ENCODE data around the gene LAMP1. TPM values are rescaled to one million over a fixed set of nuclear protein-coding genes. Genes with fewer than 3 reads are reported as not detected.

Gene LAMP1
- total RNA-seq, 2 experiments from 2014 or later: 33.5 to 33.7 TPM

DNA sequence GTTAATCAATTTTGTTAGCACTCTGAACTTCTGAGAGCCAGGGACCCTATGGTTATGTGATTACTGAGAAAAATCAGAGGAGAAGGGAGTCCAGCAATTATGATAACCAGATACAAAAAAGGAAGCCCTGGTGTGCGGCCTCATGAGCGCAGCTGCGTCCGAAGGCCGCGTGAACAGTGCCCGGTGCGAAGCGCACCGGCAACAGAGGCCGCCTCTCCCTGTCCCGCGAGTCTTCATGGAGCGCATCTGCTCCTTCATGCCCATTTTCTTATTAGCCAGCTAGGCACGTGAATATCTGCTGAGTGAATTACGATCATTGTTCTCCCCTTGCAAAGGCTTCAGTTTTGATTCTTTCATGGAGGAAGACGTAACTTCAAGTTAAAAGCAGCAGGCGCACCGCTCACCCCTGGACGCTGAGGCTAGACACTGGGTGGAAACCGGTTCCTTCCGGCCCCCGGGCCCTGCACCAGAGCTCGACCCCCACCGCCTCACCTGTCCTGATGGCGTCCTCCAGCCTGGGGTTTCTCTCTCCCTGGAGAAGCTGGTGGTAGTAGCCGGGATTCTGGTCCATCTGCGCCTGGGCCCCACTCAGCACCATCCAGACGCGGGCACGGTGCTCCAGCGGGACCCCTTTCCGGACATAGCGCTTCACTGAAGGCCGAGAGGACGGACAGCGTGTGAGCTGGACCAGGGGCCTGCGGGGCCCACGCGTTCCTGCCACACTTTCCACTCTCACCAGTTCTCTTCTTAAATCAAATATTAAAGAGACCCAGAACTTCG lies 58.0 kb downstream of the LAMP1 start:
- Mint-ChIP-seq H3K4me3 (no peak overlapping the region), H3K9me3 (no peaks in the 10 kb centered on the region), H3K4me1 (ENCODE audit: low read depth) (no peaks in the 10 kb centered on the region), H3K27ac (no peak overlapping the region), H3K36me3 (ENCODE audit: low read depth) (no peaks in the 10 kb centered on the region), H3K27me3 (ENCODE audit: low read depth) (peaks cover 2% of the 10 kb centered on the region)
- intact Hi-C loops (cut with micrococcal nuclease): no loop called here
- CTCF ChIA-PET: no interaction called here
- no peak for DNase-seq

DNA sequence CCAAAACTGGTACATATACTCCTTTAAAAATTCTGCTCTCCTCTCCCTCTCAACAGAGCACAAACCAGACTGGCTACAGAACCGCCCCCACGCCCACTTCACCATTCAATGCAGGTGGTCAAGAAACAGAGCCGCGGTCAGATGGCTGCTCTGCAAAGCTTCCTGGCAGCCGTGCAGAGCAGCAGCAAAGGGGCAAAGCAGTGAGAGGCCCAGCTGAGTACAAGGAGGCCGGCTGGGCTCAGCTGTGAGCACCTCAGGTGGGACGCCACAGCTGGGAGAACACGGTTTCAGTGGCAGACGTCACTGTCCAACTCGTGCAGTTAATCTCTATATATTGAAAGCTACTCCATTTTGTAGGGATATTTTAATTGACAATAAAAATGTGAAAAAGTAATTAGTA lies 58.6 kb downstream of the LAMP1 start:
- no peak for DNase-seq
- Mint-ChIP-seq H3K27ac (no peak overlapping the region), H3K27me3 (ENCODE audit: low read depth) (peaks cover 2% of the 10 kb centered on the region), H3K4me1 (ENCODE audit: low read depth) (no peaks in the 10 kb centered on the region), H3K4me3 (no peak overlapping the region), H3K36me3 (ENCODE audit: low read depth) (no peaks in the 10 kb centered on the region), H3K9me3 (no peaks in the 10 kb centered on the region)
- CTCF ChIA-PET: no interaction called here
- intact Hi-C loops (cut with micrococcal nuclease): no loop called here

DNA sequence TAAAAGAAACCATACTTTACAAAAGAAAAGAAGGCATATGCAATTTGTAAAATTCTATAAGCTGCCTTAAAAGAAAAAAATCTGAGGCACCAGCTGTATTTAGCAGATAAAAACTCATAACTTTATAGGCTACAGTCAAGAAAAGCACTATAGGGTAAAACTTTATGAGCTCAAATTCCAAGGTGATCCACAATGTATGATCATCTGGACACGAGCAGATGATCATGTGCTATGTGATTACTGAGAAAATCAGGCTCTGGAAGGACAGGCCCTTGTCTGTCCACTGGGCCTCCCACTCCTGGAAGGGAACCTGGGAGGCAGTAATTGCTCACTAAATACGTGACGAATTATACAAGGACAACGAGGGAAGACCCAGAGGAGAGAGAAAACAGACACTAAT lies 59.6 kb downstream of the LAMP1 start:
- CTCF ChIA-PET: no interaction called here
- Mint-ChIP-seq H3K27me3 (ENCODE audit: low read depth) (peaks cover 2% of the 10 kb centered on the region), H3K27ac (no peak overlapping the region), H3K4me3 (no peak overlapping the region), H3K9me3 (no peaks in the 10 kb centered on the region), H3K36me3 (ENCODE audit: low read depth) (no peaks in the 10 kb centered on the region), H3K4me1 (ENCODE audit: low read depth) (no peaks in the 10 kb centered on the region)
- intact Hi-C loops (cut with micrococcal nuclease): no loop called here
- no peak for DNase-seq

DNA sequence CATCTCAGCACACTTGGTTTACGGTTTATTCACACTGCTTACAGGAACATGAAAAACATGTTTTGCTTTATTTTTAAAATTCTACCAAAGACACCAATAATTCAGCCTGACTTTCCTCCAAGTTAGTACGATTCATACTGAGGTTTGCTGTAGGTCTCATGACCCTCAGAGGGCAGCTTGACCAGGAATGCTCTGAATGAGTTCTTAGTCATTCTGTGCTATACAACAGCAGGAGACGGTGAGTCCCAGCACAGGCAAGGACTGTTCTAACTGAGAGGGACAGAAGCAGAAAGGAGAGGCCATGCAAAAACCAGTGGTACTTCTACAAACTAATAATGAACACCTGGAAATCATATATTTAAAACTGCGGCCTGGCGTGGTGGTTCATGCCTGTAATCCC lies 60.5 kb downstream of the LAMP1 start:
- no peaks in the 10 kb centered on the region for H3K4me1 Mint-ChIP-seq (ENCODE audit: low read depth)

DNA sequence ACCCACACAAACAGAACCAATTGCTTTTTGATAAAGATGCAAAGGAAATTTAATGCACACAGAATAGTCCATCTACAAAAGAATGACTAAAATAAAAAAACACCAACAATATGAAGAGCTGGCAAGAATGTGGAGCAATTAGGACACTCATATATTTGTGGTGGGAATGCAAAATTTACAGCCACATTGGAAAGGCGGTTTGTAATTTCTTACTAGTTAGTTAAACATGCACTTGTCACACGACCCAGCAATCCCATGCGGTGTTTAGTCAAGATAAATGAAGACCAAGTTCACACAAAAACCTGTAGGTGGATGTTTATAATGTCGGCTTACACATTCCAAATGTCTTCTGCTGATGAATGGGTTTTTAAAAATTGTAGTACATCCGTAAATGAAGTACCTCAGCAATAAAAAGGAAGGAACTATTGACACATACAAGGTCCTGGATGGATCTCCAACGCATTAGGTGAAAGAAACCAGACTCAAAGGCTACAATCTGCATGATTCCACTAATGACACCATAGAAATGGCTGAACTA lies 61.7 kb downstream of the LAMP1 start:
- Mint-ChIP-seq H3K27me3 (ENCODE audit: low read depth) (peaks cover 4% of the 10 kb centered on the region), H3K4me3 (no peak overlapping the region), H3K27ac (no peak overlapping the region), H3K36me3 (ENCODE audit: low read depth) (no peaks in the 10 kb centered on the region), H3K9me3 (no peaks in the 10 kb centered on the region), H3K4me1 (ENCODE audit: low read depth) (peaks cover 2% of the 10 kb centered on the region)
- intact Hi-C loops (cut with micrococcal nuclease): no loop called here
- DNase-seq: no peak
- CTCF ChIA-PET: no interaction called here

More for the DNA sequence above, 60.5 kb downstream of the LAMP1 start:
- Mint-ChIP-seq H3K27me3 (ENCODE audit: low read depth) (peaks cover 3% of the 10 kb centered on the region), H3K27ac (no peak overlapping the region), H3K9me3 (no peaks in the 10 kb centered on the region), H3K4me3 (no peak overlapping the region), H3K36me3 (ENCODE audit: low read depth) (no peaks in the 10 kb centered on the region)
- no peak for DNase-seq
- CTCF ChIA-PET: no interaction called here
- intact Hi-C loops (cut with micrococcal nuclease): no loop called here

DNA sequence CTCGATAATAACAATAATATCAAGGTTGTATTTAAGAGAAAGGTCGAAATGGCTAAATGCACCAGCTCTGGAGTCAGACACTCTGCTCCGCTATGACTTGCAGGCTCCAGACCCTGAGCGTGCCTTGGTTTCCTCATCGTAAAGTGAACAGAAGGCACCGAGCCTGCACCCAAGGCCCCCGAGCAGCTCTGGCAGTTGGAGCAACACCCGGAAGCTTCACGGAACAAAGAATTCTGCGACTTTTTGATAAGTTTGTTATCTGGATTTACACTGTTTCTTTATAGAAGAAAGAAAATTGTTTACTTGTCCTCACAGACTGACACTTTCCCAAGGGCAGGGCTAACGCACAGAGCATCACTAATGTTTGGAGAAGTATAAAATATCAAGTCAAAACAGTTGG lies 62.5 kb downstream of the LAMP1 start:
- H3K9me3 Mint-ChIP-seq: no peaks in the 10 kb centered on the region
- H3K4me1 Mint-ChIP-seq (ENCODE audit: low read depth): peaks cover 2% of the 10 kb centered on the region
- CTCF ChIA-PET: no interaction called here
- H3K4me3 Mint-ChIP-seq: no peak overlapping the region
- H3K27me3 Mint-ChIP-seq (ENCODE audit: low read depth): peaks cover 4% of the 10 kb centered on the region
- H3K27ac Mint-ChIP-seq: no peak overlapping the region
- intact Hi-C loops (cut with micrococcal nuclease): no loop called here
- DNase-seq: no peak
- H3K36me3 Mint-ChIP-seq (ENCODE audit: low read depth): no peaks in the 10 kb centered on the region

DNA sequence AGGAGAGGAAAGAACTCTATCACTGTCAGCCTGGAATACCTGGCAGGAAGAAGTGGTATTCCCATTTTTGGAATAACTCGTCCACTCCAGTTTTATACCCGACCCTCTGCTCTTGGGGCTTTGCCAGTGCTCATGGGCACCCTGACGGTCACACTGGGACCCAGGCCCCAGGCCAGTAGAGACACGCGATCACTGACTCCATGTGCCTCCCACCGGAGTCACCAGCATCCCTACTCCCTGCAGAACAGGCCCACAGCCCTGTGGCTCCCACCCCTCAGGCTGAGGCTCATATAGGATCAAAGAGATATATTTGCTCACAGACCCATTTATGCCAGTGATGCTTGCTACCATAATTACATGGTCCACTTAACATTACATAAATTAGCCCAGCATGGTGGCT lies 63.4 kb downstream of the LAMP1 start:
- Mint-ChIP-seq H3K27me3 (ENCODE audit: low read depth) (peaks cover 7% of the 10 kb centered on the region), H3K4me1 (ENCODE audit: low read depth) (peaks cover 2% of the 10 kb centered on the region), H3K9me3 (no peaks in the 10 kb centered on the region), H3K4me3 (no peak overlapping the region), H3K27ac (no peak overlapping the region), H3K36me3 (ENCODE audit: low read depth) (no peaks in the 10 kb centered on the region)
- CTCF ChIA-PET: no interaction called here
- no peak for DNase-seq
- intact Hi-C loops (cut with micrococcal nuclease): no loop called here

DNA sequence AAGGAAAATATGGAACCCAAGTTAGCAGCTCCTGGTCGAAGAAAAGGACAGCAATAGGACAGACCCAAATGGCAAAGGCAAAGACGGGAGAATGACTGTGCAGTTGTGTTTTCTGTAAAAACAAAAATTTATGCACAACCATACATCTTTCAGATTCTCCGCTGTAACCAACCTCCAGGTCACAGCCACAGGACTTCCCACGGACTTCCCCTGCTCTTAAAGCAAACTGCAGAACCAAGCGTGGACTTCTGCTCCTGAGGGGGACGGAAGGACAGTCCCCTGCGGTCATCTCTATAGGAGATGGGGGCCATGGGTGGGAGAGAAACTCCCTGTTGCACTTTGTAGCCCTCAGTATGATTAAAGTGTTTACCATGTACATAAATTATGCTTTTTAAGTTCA lies 64.4 kb downstream of the LAMP1 start:
- no peak for DNase-seq
- no peak overlapping the region for H3K4me3 Mint-ChIP-seq
- H3K27me3 Mint-ChIP-seq (ENCODE audit: low read depth): peaks cover 10% of the 10 kb centered on the region
- intact Hi-C loops (cut with micrococcal nuclease): no loop called here
- CTCF ChIA-PET: no interaction called here
- peaks cover 2% of the 10 kb centered on the region for H3K4me1 Mint-ChIP-seq (ENCODE audit: low read depth)
- no peak overlapping the region for H3K27ac Mint-ChIP-seq
- no peaks in the 10 kb centered on the region for H3K36me3 Mint-ChIP-seq (ENCODE audit: low read depth)
- H3K9me3 Mint-ChIP-seq: no peaks in the 10 kb centered on the region

DNA sequence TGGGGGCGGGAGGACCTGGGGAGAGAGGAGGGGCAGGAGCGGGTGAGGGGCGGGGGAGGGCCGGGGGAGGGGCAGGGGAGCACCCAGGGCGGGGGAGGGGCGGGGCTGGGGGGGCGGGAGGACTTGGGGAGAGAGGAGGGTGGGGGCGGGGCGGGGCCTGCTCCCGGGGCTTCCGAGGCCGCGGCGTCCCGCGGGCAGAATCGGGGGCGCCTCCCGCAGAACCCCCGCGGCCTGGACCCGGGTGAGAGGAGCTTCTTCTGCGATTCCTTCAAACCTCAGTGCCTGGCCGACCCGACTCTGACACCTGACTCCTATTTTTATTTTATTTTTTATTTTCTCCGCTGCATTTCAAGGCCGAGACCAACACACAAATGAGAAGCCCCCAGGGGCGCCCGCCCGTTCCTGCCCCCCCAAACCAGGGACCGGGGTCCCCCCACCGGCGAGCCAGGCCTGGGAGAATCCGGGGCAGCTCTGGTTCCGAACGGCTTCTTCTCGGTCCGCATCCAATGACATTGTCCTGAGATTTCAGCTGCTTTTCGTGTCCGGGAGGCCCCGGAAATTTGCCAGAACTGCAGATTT lies 67.4 kb downstream of the LAMP1 start:
- peak overlapping the region; percentile 21 for H3K4me3 Mint-ChIP-seq
- CTCF ChIA-PET: no interaction called here
- intact Hi-C loops (cut with micrococcal nuclease): no loop called here
- H3K27ac Mint-ChIP-seq: no peak overlapping the region
- H3K27me3 Mint-ChIP-seq (ENCODE audit: low read depth): peaks cover 10% of the 10 kb centered on the region
- H3K9me3 Mint-ChIP-seq: no peaks in the 10 kb centered on the region
- H3K36me3 Mint-ChIP-seq (ENCODE audit: low read depth): no peaks in the 10 kb centered on the region
- H3K4me1 Mint-ChIP-seq (ENCODE audit: low read depth): peaks cover 2% of the 10 kb centered on the region
- DNase-seq: peak; percentile 8

DNA sequence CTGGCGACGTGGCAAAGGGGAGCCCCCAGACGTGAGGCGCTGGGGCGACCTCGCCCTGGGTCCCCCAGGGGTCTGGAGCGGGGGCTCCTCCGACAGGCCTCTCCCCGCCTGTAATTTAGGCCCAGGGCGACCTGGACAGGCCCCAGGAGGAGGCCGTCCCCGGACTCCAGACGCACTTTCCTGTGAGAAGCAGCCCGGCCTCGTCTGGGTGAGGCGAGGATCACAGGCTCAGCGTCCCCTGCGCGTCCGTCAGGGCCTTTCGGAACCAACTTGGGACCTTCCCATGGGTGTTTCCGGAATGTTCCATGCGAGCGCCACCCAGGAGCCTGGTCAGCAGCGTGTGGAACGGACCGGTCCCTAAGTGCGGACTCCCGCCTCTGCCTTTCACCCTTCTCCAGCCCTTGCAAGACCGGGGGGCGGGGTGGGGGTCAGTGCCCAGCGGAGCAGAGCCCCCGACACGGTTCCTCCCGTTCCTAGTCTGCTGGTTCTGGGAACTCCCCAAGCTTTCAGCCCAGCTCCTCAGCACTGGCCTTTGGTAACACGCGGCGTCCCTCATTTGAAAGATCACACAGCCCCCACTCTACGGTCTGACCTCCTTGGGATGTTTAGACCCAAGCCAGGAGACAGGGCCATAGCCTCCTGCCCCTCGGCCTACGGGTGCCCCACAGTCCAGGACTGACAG lies 68.0 kb downstream of the LAMP1 start:
- H3K9me3 Mint-ChIP-seq: no peaks in the 10 kb centered on the region
- intact Hi-C loops (cut with micrococcal nuclease): no loop called here
- H3K27ac Mint-ChIP-seq: no peak overlapping the region
- H3K27me3 Mint-ChIP-seq (ENCODE audit: low read depth): peaks cover 10% of the 10 kb centered on the region
- CTCF ChIA-PET: no interaction called here
- H3K4me1 Mint-ChIP-seq (ENCODE audit: low read depth): peaks cover 2% of the 10 kb centered on the region
- DNase-seq: no peak
- peak overlapping the region; percentile 32 for H3K4me3 Mint-ChIP-seq
- H3K36me3 Mint-ChIP-seq (ENCODE audit: low read depth): no peaks in the 10 kb centered on the region

DNA sequence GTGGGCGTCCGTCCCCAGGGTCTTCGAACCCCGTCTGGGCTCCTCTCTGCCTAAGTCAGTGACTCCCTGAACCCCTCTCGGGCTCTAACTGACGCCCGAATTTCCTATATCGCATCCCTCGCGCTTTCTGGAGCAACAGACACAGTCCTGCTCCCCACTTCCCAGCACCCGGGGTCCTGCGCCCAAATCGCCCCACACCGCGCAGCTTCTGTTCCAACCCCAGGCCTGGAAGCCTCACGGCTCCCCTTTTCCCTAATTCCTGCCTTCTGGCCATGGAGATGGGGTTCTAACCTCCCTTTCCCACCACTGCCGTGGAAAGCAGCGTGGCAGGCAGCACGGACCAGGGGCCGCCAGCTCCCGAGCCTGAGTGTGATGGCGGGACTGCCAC lies 68.5 kb downstream of the LAMP1 start:
- intact Hi-C loops (cut with micrococcal nuclease): no loop called here
- Mint-ChIP-seq H3K36me3 (ENCODE audit: low read depth) (no peaks in the 10 kb centered on the region), H3K27me3 (ENCODE audit: low read depth) (peaks cover 10% of the 10 kb centered on the region), H3K4me1 (ENCODE audit: low read depth) (peaks cover 2% of the 10 kb centered on the region), H3K4me3 (peak overlapping the region; percentile 32), H3K27ac (no peak overlapping the region), H3K9me3 (no peaks in the 10 kb centered on the region)
- no peak for DNase-seq
- CTCF ChIA-PET: no interaction called here

DNA sequence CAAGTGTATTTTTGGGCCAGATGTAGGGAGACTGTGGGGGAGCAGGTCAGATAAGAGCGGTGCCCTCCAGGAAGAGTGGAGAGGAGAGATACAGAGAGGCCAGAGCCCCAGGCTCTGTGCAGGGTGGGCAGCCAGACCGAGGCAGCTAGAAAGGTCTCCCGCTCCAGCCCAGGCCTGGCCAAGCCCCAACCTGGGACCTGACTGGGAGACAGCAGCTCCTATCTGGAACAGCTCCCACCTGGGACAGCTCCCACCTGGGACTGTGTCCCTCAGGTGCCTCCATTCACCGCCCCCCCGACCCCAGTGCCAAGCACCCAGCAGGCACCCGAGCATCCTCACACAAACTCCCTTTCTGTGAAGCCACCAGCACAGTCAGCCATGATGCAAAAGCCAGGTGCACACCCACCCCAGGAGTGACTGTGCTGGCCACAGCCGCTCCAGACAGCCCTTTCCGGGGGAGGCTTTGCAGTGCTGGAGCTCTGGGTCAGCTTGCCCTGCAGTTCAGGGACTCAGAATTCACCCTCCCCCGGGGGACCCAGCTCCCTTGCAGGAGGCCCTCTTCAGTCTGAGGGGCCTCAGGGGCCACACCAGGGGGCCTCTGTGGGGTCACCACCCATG lies 69.0 kb downstream of the LAMP1 start:
- Mint-ChIP-seq H3K9me3 (no peaks in the 10 kb centered on the region), H3K36me3 (ENCODE audit: low read depth) (no peaks in the 10 kb centered on the region), H3K27ac (no peak overlapping the region), H3K27me3 (ENCODE audit: low read depth) (peaks cover 10% of the 10 kb centered on the region), H3K4me3 (peak overlapping the region; percentile 32), H3K4me1 (ENCODE audit: low read depth) (peaks cover 2% of the 10 kb centered on the region)
- intact Hi-C loops (cut with micrococcal nuclease): no loop called here
- no peak for DNase-seq
- CTCF ChIA-PET: interaction anchor here (1.0 kb wide), 1 partner anchor 22 kb away, joined by 6 read pairs; no protein-coding TSS in a partner anchor

Measured in activated naive CD4-positive, alpha-beta T cell treated with anti-CD3 and anti-CD28 coated beads for 36 hours (primary cell).